NCI-H187 treated with DMSO at 0.1 percent for 48 hours (cell line): ENCODE data around the gene C4B.
"Not testable (repeated sequence)": the region's sequence is repeated elsewhere in the genome, so short reads cannot be mapped to it uniquely, and the experiment has no call there.

Source experiments
- DNase-seq: peaks from one replicate; lab custom pipeline; 2025; lab: John Stamatoyannopoulos, UW

The C4B gene

DNA sequence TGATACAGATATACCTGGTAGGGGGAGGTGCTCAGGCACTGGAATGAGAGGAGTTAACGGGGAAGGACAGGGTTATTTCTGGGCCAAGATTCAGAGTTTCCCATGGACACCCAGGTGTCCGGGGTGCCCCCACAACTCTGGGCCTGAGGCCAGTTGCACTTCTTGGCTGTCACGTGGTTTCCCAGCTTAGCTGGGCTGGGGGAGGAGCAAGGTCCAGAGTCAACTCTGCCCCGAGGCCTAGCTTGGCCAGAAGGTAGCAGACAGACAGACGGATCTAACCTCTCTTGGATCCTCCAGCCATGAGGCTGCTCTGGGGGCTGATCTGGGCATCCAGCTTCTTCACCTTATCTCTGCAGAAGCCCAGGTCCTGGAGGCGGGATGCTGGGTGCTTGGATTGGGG is at the start of gene C4B:
C4B (plus strand) TSS at position 249 of the 400 bp plus-strand sequence; CDS start at position 300, 51 bp downstream.
- DNase-seq = not testable (repeated sequence)

DNA sequence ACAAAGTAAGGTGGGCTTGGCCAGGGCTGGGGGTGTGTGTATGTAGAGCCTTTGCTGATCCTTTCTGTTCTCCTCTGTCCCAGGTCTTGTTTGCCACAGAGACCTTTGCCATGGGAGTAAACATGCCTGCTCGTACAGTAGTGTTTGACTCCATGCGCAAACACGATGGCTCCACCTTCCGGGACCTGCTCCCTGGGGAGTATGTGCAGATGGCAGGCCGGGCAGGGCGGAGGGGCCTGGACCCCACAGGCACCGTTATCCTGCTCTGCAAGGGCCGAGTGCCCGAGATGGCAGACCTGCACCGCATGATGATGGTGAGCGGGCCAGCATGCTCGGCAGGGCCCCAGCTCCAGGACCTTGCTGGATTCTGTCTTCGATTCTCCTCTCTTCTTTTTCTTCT is 48.9 kb upstream of the C4B start:
- no peak for DNase-seq

DNA sequence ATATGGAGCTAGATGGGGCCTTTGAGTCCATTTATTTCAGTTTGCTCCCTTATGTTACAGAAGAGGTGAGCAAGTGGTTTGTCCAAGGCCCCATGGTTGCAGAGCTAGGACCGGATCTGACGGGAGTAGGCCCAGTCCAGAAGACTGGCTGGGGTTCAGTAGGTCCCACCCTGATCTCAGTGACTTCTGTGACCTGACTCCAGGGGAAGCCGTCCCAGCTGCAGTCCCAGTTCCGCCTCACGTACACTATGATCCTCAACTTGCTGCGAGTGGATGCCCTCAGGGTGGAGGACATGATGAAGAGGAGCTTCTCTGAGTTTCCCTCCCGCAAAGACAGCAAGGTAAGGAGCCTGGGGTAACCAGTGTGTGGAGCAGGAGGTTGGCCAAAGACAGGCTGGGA is 48.1 kb upstream of the C4B start:
- DNase-seq = no peak

DNA sequence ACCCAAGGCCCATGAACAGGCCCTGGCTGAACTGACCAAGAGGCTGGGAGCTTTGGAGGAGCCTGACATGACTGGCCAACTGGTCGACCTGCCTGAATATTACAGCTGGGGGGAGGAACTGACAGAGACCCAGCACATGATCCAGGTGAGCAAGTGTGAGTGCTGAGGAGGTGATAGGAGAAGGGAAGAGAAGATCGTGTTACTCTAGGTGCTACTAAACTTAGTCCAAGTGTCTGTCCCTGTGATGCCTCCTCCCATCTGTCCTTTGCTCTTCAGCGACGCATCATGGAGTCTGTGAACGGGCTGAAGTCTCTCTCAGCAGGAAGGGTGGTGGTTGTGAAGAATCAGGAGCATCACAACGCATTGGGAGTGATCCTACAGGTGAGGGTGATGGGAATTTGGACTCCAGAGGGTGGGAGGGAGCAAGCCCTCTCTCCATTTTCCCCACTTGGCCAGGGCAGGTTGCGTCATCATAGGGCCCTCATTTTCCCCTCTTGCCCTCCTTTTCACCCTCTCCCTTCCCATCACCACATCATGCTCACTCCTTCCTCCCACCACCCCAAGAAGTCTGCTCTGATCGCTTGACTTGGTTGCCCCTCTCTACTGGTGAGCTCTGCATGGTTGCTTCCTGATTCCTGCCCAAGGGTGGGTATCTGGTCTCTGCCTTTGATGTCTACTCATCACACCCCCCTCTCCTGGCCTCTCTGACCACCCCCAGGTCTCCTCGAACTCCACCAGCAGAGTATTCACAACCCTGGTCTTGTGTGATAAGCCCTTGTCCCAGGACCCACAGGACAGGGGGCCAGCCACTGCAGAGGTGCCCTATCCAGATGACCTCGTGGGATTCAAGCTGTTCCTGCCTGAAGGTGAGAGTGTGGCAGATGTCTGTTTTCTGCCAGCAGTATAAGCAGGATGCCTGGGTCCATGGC is 47.3 kb upstream of the C4B start:
- DNase-seq = no peak

DNA sequence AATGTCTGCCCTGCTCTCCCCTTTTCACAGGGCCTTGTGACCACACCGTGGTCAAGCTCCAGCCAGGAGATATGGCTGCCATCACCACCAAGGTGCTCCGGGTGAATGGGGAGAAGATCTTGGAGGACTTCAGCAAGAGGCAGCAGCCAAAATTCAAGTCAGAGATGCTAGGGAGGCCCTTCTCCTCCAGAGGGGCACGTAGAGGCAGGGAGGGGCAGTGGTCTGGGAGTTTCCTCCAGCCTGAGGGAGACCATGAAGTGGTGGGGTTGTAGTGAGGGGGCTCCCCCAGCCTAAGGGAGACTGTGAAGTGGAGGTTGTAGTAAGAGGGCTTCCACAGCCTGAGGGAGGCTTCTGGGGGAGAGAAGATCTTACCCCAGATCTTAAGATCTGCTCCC is 46.7 kb upstream of the C4B start:
- DNase-seq = no peak

DNA sequence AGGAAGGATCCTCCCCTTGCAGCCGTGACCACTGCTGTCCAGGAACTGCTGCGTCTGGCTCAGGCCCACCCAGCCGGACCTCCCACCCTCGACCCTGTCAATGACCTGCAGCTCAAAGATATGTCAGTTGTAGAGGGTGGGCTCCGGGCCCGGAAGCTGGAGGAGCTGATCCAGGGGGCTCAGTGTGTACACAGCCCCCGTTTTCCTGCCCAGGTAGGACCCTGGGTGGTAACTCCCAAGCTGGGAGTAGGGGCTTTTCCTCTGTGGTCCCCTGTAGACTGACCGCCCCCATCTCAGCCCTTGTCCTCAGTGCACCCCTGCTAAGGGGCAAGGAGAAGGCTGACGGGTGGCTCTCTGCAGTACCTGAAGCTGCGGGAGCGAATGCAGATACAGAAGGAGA is 46.3 kb upstream of the C4B start:
- DNase-seq = no peak

DNA sequence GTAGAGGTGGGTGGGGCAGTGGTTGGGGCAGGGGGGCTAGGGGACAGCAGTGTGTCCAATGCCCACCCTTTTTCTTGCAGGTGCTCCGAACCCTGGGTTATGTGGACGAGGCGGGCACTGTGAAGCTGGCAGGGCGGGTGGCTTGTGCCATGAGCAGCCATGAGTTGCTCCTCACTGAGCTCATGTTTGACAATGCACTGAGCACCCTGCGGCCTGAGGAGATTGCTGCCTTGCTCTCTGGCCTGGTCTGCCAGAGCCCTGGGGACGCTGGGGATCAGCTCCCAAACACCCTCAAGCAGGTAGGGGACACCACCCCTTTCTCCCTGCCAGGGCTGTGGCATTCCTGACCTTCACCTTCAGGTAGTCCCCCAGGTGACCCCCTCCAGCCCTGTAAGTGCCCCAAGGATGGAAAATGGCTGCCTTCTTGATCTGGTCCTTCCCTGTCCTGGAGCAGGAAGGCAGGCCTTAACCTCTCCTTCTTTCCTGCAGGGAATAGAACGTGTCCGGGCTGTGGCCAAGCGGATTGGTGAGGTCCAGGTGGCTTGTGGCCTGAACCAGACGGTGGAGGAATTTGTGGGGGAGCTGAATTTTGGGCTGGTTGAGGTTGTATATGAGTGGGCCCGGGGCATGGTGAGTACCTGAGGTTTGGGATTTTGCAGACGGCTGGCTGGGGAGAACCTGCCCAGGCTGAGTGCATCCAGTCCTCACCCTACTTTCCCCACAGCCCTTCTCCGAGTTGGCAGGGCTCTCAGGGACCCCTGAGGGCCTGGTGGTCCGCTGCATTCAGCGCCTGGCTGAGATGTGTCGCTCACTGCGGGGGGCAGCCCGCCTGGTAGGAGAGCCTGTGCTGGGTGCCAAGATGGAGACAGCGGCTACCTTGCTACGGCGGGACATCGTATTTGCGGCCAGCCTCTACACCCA is 45.5 kb upstream of the C4B start:
- DNase-seq = no peak

DNA sequence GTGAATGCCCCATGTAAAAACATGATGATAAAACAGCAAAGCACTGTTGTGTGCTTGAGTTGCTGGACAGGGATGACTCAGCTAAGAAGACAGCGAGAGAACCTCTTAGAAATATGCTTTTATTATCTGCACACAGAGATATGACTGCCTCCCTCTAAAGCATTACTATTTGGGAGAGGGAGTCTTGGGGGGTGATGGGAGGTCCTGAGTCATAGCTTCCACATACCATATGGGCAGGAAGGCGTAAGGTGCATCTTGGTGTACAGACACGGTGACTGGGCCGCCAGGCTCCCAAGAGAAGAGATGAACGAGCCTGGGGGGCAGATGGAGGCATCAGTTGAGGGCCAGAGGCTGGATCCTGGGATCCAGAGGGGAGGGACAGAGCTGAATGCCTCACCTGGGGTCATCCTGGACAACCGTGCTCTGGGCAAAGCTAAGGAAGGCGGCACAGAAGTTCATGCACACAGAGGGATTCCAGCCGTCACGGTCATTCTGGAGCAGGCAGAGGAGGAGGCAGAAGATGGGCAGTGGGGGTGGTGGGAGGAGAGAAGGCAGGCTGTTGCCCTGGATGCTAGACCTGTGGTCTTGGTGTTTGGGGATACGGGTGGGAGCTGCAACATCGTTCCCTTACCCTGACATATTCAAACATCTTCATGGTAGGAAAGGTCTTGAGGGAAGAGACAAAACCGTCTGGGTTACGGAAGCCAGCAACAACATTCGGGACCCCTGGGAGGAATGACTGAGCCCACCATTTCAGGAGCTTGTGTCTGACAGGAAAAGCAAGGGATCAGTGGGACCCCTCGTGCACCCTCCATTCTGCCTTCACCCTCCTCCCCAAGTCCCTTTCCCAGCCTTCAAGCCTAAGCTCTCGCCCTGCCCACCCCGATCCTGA is 44.6 kb upstream of the C4B start:
- DNase-seq = no peak

DNA sequence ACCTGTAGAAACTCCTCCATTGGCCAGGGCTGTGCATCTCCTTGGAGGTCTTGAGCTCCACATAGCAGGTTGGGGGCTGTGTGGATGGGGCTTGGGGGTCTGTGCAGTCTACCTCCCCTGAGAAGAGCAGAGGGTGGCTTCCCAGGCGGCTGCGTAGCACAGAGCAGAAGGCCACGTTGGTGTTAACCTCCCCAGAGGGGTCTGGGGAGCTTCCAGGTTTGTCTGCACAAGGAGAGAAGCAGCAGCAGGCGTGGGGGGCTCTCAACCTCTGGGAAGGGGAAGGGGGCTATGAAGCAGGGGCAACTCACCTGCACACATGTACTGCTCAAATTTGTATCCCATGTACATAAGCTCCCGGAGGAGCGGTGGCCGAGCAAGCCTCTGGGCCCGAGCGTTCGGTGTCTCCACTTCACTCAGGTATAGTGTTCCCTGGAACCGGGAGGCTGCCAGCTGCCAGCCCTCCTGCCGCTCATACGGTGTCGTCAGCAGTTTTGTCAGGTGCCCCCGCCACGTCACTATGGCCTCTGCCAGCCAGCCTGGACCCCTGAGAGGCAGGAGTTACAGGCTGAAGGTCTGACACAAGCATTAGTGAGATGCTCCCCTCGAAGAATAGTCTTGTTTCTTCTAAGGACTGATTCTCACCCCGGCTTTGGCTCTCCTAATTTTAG is 43.9 kb upstream of the C4B start:
- no peak for DNase-seq

DNA sequence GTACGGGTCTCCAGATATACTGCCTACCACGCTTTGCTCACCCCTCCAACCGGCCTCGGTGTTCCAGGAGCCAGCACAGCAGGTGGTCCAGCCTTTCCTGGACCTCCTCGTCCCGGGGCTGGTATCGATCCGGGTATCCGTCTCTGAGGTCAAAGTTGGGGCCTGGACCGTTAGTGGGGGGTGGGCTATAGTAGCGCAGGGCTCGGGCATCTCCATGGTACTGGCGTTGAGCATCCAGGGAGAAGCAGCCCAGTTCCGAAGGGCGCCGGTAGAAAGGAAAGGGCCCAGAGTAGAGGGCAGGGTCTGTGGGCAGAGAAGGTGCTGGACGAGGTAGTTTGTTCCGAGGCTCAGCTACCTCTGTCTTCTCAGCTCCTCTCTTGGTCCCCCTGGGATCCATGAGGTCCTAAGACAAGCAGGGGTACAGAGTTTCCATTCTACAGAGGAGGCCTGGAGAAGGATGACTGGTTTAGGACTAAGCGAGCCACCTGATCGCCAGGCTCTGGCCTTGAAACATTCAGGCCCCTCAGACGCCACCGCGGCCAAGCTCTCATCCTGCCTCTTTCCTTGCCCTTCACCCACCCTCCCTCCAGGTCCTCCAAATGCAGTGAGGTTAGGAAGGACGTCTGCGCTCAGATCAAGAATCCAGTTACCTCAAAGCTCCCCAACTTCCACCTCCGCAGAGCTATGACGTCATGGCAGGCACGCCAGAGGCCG is 43.2 kb upstream of the C4B start:
- DNase-seq = no peak

DNA sequence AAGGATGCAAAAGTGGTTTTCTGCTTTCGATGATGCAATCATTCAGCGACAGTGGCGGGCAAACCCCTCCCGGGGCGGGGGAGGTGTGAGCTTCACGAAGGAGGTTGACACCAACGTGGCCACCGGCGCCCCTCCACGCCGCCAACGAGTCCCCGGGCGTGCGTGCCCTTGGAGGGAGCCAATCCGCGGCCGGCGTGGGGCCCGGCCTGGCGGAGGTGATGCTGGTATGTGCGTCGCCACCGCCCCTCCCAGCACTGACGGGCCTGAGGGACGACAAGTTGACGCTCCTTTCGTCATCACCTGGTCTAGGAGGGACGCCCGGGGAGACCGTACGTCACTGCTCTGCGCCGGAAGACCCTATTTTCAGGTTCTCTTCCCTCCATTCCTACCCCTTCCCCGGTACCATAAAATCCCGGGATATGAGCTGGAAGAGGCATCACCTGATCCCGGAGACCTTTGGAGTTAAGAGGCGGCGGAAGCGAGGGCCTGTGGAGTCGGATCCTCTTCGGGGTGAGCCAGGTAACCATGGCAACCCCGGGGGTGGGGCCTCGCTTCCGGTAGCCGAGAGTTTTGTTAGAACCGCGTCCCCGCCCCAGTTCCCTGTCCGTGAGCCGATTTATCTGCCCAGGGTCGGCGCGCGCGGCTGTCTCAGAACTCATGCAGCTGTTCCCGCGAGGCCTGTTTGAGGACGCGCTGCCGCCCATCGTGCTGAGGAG is 42.4 kb upstream of the C4B start, which contains the start of gene DXO:
DXO (minus strand) TSS at position 146 of the 716 bp plus-strand sequence. CDS start 463 bp downstream, outside the sequence.
- peak; percentile 90 for DNase-seq

DNA sequence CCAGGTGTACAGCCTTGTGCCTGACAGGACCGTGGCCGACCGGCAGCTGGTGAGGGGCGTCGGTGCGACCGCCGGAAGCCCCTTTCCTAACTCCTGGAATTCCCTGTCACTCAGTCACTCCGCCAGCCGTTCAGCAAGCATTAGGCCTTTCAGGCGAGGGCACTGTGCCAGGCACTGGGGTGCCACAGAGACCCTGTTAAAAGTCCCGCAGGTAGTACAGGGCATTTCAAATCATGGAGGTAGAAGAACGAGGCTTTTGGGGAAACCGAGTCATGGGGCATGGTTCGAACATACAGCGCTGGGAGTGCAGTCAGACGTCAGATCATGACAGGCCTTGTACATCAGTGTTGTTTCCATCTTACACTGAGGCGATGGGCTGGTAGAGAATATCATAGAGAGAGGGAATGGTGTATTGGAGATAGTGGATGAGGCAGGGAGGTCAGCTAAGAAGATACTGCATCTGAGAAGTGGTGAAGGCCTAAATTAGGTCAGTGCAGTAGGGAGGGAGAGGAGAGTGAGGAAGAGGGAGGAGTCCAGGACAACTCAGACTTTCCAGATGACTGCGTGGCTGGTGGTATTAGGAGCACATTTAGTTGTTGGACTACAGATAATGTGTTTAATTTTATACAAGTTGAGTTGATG is 41.8 kb upstream of the C4B start:
- no peak for DNase-seq

DNA sequence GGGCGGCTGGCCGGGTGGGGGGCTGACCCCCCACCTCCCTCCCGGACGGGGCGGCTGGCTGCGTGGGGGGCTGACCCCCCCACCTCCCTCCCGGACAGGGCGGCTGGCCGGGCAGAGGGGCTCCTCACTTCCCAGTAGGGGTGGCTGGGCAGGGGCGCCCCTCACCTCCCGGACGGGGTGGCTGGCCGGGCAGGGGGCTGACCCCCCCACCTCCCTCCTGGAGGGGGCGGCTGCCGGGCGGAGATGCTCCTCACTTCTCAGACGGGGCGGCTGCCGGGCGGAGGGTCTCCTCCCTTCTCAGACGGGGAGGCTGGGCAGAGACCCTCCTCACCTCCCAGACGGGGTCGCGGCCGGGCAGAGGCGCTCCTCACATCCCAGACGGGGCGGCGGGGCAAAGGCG is 38.5 kb upstream of the C4B start:
- not testable (repeated sequence) for DNase-seq

DNA sequence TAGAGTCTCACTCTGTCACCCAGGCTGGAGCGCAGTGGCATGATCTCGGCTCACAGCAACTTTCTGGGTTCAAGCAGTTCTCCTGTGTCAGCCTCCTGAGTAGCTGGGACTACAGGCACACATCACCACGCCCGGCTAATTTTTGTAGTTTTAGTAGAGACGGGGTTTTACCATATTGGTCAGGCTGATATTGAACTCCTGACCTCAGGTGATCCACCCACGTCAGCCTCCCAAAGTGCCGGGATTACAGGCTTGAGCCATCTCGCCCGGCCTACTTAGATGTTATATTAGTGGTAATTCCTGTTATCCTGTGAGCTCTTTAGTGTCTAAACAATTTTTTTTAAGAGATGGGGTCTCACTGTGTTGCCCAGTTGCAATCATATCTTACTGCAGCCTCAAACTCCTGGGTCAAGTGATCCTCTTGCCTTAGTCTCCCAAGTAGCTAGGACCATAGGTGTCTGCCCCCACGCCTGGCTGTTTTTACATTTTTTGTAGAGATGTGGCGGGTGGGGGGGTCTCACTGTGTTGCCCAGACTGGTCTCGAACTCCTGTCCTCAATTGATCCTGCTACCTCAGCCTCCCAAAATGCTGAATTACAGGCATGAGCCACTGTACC is 36.7 kb upstream of the C4B start:
- DNase-seq = no peak

DNA sequence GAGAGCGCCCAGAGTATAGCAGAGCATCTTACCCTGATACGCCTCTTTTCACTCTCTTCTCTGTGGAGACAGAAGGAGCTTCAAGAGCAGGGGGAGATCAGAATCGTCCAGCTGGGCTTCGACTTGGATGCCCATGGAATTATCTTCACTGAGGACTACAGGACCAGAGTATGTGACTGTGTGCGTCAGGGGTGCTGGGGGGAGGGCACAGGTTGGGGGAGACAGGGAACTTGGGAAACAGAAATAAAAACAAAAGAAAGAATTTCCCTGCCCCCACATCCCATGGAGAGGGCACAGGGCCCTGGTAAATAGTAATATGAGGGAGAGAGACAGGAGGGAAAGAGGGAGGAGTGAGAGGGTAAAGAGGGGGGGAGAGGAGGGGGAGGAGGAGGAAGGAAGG is 35.8 kb upstream of the C4B start:
- no peak for DNase-seq

DNA sequence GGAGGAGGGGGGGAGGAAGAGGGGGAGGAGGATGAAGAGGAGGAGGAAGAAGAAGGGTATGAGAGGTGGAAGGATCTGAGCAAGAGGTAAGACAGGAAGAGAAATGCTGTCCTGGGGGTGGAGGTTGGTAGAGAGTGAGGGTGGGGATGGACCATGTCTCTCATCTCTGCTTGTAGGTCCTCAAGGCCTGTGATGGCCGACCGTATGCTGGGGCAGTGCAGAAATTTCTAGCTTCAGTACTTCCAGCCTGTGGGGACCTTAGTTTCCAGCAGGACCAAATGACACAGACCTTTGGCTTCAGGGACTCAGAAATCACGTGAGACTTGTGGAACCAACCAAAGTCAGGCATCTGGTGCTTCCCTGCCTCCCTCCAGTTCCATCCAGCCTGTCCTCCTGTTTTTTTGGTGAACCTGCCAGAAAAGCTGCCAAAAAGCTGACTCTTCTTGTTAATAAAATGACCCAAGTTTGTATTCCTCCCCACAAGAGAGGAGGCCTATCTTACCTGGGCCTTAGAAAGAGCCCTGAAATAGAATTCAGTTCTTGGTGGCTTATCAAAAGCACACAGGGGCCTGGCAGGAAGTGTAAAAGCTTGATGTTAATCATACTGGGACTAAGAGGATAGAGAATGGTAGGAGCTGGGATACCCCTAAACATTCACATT is 35.2 kb upstream of the C4B start:
- no peak for DNase-seq

DNA sequence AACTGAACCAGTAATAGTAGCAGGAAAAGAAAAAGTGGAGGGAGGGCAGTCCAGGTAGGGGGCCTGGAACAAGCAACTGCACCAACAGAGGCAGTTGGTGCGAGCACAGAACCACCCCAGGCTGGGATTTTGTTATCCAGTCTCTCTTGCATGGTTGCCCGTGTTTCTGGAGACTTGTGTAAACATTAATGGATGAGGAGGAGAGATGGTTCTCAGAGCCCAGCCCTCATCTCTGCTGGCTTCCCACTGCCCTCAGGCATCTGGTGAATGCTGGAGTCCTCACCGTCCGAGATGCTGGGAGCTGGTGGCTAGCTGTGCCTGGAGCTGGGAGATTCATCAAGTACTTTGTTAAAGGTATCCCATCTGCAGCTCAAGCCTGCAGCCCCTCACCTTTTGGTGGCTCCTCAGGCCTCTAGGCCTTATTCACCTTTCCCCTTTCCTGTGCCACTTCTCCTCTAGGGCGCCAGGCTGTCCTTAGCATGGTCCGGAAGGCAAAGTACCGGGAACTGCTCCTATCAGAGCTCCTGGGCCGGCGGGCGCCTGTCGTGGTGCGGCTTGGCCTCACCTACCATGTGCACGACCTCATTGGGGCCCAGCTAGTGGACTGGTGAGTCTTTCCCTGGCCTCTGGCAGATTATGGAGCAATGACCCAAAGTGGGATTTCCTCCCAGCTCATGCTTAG is 34.3 kb upstream of the C4B start:
- not testable (repeated sequence) for DNase-seq

DNA sequence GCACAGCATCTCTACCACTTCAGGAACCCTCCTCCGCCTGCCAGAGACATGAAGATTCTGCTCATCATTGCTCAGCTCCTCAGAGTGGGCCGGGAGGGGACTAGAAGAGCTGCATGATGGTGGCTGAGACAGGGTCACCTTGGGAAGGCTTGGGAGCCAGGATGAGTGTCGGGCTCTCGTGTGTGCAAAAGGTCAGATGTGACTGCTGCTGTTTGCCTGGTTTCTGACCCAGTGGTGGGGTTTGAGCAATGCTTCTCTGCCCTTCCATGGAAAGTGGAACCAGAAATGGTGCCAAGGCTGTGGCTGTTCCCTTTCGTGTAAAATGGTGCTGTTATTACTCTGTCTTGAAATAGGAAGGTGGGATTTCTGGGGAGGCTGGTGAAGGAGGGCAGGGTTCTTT is 33.6 kb upstream of the C4B start:
- DNase-seq = not testable (repeated sequence)
